H1 (cell line): Measurements from ENCODE around the gene GALT. TPM values are rescaled to one million over a fixed set of nuclear protein-coding genes. Genes with fewer than 3 reads are reported as not detected.

ENCODE experiments used
- polyA plus RNA-seq, 7 experiments: library from polyadenylated mRNA; depleted of rRNA in 3 of 7; stranded (reverse) in 5 of 7; unstranded in 2 of 7; fragments of >200 nt in 5 of 7; fragments of 200-250 nt in 2 of 7; gene quantifications; 1 replicate in 5 of 7; 2 replicates in 1 of 7; 4 replicates in 1 of 7; pipeline versions ENCODE4 v1.2.1 to v1.2.3, GENCODE V29; 2011 to 2013; ENCODE audit warnings: missing spikeins in 2 of 7, mixed read lengths in 2 of 7
- small RNA-seq: library from polyadenylated mRNA; stranded (forward); fragments of <200 nt; extraction: miRNeasy Mini kit (QIAGEN cat#:217004); gene quantifications from one replicate; pipeline ENCODE3, GENCODE V24; 2013; ENCODE audit not compliant: insufficient read depth
- total RNA-seq: library from RNA; stranded (reverse); fragmentation: NEBNext Ultra II Directional; extraction: Animal tissue kit (Norgen Biotek cat#: 25700); gene quantifications from 2 replicates; pipeline ENCODE4 v1.2.1, GENCODE V29; 2021

GALT gene
- total and polyA plus RNA-seq, 2 of the 8 experiments (the other 6 are each of a cell fraction or from before 2014, with no cell fraction given) = 21.9 to 50.6 TPM

Small RNAs within 50 kb of the gene (small RNA-seq; reads per million reads assigned to genes)
- not detected for gene CCL27

Other genes with a start within 250 kb of the GALT start
- gene FAM219A, start 188.1 kb upstream of the GALT start, total RNA-seq = 10.4 and 10.6 TPM in 2 replicates
- gene FAM219A, start 188.1 kb upstream of the GALT start, polyA plus RNA-seq (2011; rRNA removed) = 7.7 and 8.8 TPM in 2 replicates
- 0.37 and 1.1 TPM in 2 replicates for gene DNAI1, start 187.9 kb upstream of the GALT start, total RNA-seq
- 0.35 and 0.54 TPM in 2 replicates for gene DNAI1, start 187.9 kb upstream of the GALT start, polyA plus RNA-seq (2011; rRNA removed)
- 12.2 and 14.1 TPM in 2 replicates for gene ENHO, start 123.7 kb upstream of the GALT start, total RNA-seq
- 49.4 and 60.4 TPM in 2 replicates for gene ENHO, start 123.7 kb upstream of the GALT start, polyA plus RNA-seq (2011; rRNA removed)
- gene CNTFR, start 57.0 kb upstream of the GALT start, total RNA-seq = 1.2 and 1.5 TPM in 2 replicates
- 4.2 and 5.4 TPM in 2 replicates for gene CNTFR, start 57.0 kb upstream of the GALT start, polyA plus RNA-seq (2011; rRNA removed)
- 21.6 and 25.6 TPM in 2 replicates for gene RPP25L, start 34.6 kb upstream of the GALT start, total RNA-seq
- gene RPP25L, start 34.6 kb upstream of the GALT start, polyA plus RNA-seq (2011; rRNA removed) = 75.0 and 82.3 TPM in 2 replicates
- gene DCTN3, start 26.2 kb upstream of the GALT start, total RNA-seq = 23.4 and 25.6 TPM in 2 replicates
- gene DCTN3, start 26.2 kb upstream of the GALT start, polyA plus RNA-seq (2011; rRNA removed) = 37.8 and 39.2 TPM in 2 replicates
- not detected in 2 replicates for gene ARID3C, start 17.6 kb upstream of the GALT start, total RNA-seq
- 0.08 and 0.25 TPM in 2 replicates for gene ARID3C, start 17.6 kb upstream of the GALT start, polyA plus RNA-seq (2011; rRNA removed)
- gene SIGMAR1, start 8.9 kb upstream of the GALT start, total RNA-seq = 84.2 and 86.8 TPM in 2 replicates
- 134 and 169 TPM in 2 replicates for gene SIGMAR1, start 8.9 kb upstream of the GALT start, polyA plus RNA-seq (2011; rRNA removed)
- gene IL11RA, start 5.5 kb downstream of the GALT start, total RNA-seq = 5.1 and 5.5 TPM in 2 replicates
- 9.1 and 10.5 TPM in 2 replicates for gene IL11RA, start 5.5 kb downstream of the GALT start, polyA plus RNA-seq (2011; rRNA removed)
- gene CCL27, start 16.0 kb downstream of the GALT start, total RNA-seq = not detected in 2 replicates
- 0.28 and 0.42 TPM in 2 replicates for gene CCL27, start 16.0 kb downstream of the GALT start, polyA plus RNA-seq (2011; rRNA removed)
- not detected in 2 replicates for gene CCL19, start 44.6 kb downstream of the GALT start, total RNA-seq
- not detected in 2 replicates for gene CCL19, start 44.6 kb downstream of the GALT start, polyA plus RNA-seq (2011; rRNA removed)
- not detected in 2 replicates for gene CCL21, start 63.5 kb downstream of the GALT start, total RNA-seq
- gene CCL21, start 63.5 kb downstream of the GALT start, polyA plus RNA-seq (2011; rRNA removed) = not detected in 2 replicates